ENCODE results near the gene HARBI1. TPM values are rescaled to one million over a fixed set of nuclear protein-coding genes. Genes with fewer than 3 reads are reported as not detected.

Gene HARBI1
- total and polyA plus RNA-seq, 9 donors, result 1.3 to 4.9 (median 2.5) TPM

GRCh38 chr11:46555267-46556054, 61.6 kb downstream of the HARBI1 start:
- H3K4me1 ChIP-seq (ENCODE audit: insufficient read depth), result peaks cover 10% of the 10 kb centered on the region
- intact Hi-C loops (cut with DNase I), result no loop called here

GRCh38 chr11:46554213-46555147, 62.5 kb downstream of the HARBI1 start:
- Histone ChIP-seq H3K36me3 (no peaks in the 10 kb centered on the region), H3K27ac (peak overlapping the region in 1 of 2 donors; percentile 40), H3K27me3 (no peaks in the 10 kb centered on the region), H3K4me1 (ENCODE audit: insufficient read depth) (peaks cover 10% of the 10 kb centered on the region), H3K9me3 (no peaks in the 10 kb centered on the region), H3K4me3 (no peak overlapping the region)
- intact Hi-C loops (cut with DNase I), result no loop called here
- no peak for DNase-seq
- TF ChIP-seq CTCF (IDR thresholded peaks at IDR 0.05) (no peak), EP300 (IDR thresholded peaks at IDR 0.05) (no peak), POLR2A (IDR thresholded peaks at IDR 0.05) (no peak)
- 77 to 79% (median 78%) methylated on average over 5 of the region's 5 CpGs for WGBS, 3 donors

More at GRCh38 chr11:46555267-46556054, 61.6 kb downstream of the HARBI1 start:
- H3K27ac ChIP-seq, result no peak overlapping the region
- no peaks in the 10 kb centered on the region for H3K27me3 ChIP-seq
- no peaks in the 10 kb centered on the region for H3K9me3 ChIP-seq
- TF ChIP-seq CTCF (IDR thresholded peaks at IDR 0.05), result no peak
- no peak for TF ChIP-seq EP300 (IDR thresholded peaks at IDR 0.05)
- no peak for TF ChIP-seq POLR2A (IDR thresholded peaks at IDR 0.05)
- no peak overlapping the region for H3K4me3 ChIP-seq
- no peaks in the 10 kb centered on the region for H3K36me3 ChIP-seq
- WGBS, 3 donors, result 14 to 29% (median 25%) methylated on average over 2 of the region's 2 CpGs
- no peak for DNase-seq

- no peaks in the 10 kb centered on the region for H3K9me3 ChIP-seq
- TF ChIP-seq CTCF (IDR thresholded peaks at IDR 0.05) (no peak), EP300 (IDR thresholded peaks at IDR 0.05) (no peak), POLR2A (IDR thresholded peaks at IDR 0.05) (no peak)
- no peak overlapping the region for H3K4me3 ChIP-seq
- peaks cover 10% of the 10 kb centered on the region for H3K4me1 ChIP-seq (ENCODE audit: insufficient read depth)
- H3K27ac ChIP-seq, result peak overlapping the region in 1 of 2 donors; percentile 8
- H3K36me3 ChIP-seq, result no peaks in the 10 kb centered on the region
- H3K27me3 ChIP-seq, result no peaks in the 10 kb centered on the region
- DNase-seq, result no peak
- 19 to 23% (median 19%) methylated on average over 1 of the region's 1 CpG for WGBS, 3 donors
- intact Hi-C loops (cut with DNase I), result no loop called here
These were observed 63.2 kb downstream of the HARBI1 start for GRCh38 chr11:46553814-46554212.

Other genes starting within 250 kb of the HARBI1 start
- 100 to 1,000 TPM; 282 to 634 (median 411) TPM for gene MDK, start 235.6 kb downstream of the HARBI1 start, total RNA-seq
- 100 to 1,000 TPM; 211 to 509 TPM for gene MDK, start 235.6 kb downstream of the HARBI1 start, polyA plus RNA-seq
- under 1 TPM in 5 of 7 donors, not detected in 2; 0.18 to 0.42 (median 0.23) TPM for gene CHRM4, start 225.5 kb downstream of the HARBI1 start, total RNA-seq
- gene CHRM4, start 225.5 kb downstream of the HARBI1 start, polyA plus RNA-seq, result under 1 TPM in 1 of 2 donors, not detected in 1; 0.16 TPM
- 10 to 100 TPM; 22.3 to 38.1 (median 34.4) TPM for gene AMBRA1, start 23.2 kb downstream of the HARBI1 start, total RNA-seq
- 10 to 100 TPM; 18.7 to 22.0 TPM for gene AMBRA1, start 23.2 kb downstream of the HARBI1 start, polyA plus RNA-seq
- gene ATG13, start 326 bp upstream of the HARBI1 start, total RNA-seq, result 10 to 100 TPM; 41.8 to 60.1 (median 54.5) TPM
- gene ATG13, start 326 bp upstream of the HARBI1 start, polyA plus RNA-seq, result 100 to 1,000 TPM in 1 of 2 donors, 10 to 100 TPM in 1; 37.2 to 119 TPM
- 10 to 100 TPM; 24.1 to 95.9 (median 74.9) TPM for gene ARHGAP1, start 83.4 kb upstream of the HARBI1 start, total RNA-seq
- gene ARHGAP1, start 83.4 kb upstream of the HARBI1 start, polyA plus RNA-seq, result 10 to 100 TPM; 36.2 to 50.7 TPM
- 10 to 100 TPM in 1 of 7 donors, 1 to 10 TPM in 6; 4.7 to 11.6 (median 7.8) TPM for gene ZNF408, start 83.8 kb upstream of the HARBI1 start, total RNA-seq
- gene ZNF408, start 83.8 kb upstream of the HARBI1 start, polyA plus RNA-seq, result 1 to 10 TPM; 1.4 to 8.0 TPM
- gene F2, start 102.0 kb upstream of the HARBI1 start, total RNA-seq, result under 1 TPM in 4 of 7 donors, not detected in 3; 0.12 to 1.00 (median 0.37) TPM
- gene F2, start 102.0 kb upstream of the HARBI1 start, polyA plus RNA-seq, result under 1 TPM; 0.10 to 0.30 TPM
- gene CKAP5, start 229.1 kb upstream of the HARBI1 start, total RNA-seq, result 100 to 1,000 TPM in 3 of 7 donors, 10 to 100 TPM in 4; 27.6 to 110 (median 94.6) TPM
- gene CKAP5, start 229.1 kb upstream of the HARBI1 start, polyA plus RNA-seq, result 10 to 100 TPM; 25.8 to 62.2 TPM